HL-60/S4 treated with retinoic acid at 250 ng/mL for 4 days and 3 days (cell line): ENCODE measurements around the gene POLR1E.
"Not testable (repeated sequence)": the region's sequence is repeated elsewhere in the genome, so short reads cannot be mapped to it uniquely, and the experiment has no call there.

Source experiments
- in situ Hi-C: fragments of 300-500 bp; cut with MboI; formaldehyde crosslinking; loops from 2 replicates; pipeline ENCODE4 v1.7.0; 2022; ENCODE audit warnings: low sequenced_read_pairs

The POLR1E gene

DNA sequence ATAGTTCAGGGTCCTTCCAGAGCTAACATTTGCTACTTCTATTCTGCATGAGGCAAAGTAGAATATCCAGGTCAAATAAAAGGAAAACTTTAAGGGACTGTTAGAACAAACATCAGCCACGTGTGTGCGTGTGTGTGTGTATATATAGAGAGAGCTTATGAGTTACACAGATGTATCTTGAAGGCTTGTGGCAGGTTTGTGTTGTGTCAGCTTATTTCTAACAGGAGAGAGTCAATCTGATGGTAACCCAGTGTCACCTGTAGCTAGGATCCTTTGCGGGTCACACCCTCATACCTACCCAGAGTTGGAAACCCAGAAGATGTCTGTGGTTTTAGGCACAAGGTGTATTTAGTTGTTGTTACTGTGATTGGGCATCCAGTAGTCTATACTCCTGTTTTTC lies 12.7 kb downstream of the POLR1E start:
- in situ Hi-C loops: loop anchor here (25.0 kb wide), 4 partner anchors 89 to 864 kb away; partner anchors contain the start of genes FBXO10, SLC25A51, TOMM5 and TRMT10B

DNA sequence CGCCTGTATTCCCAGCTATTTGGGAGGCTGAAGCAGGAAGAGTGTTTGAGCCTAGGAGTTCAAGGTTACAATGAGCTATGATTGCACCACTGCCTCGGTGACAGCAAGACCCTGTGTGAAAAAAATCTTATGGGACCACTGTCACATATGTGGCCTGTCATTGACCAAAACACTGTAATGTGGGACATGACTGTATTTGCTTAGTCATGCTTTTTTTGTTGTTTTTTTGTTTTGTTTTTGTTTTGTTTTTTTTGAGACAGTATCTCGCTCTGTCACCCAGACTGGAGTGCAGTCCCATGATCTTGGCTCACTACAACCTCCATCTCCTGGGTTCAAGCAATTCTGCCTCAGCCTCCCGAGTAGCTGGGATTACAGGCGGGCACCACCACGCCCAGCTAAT lies 13.5 kb downstream of the POLR1E start:
- in situ Hi-C loops: loop anchor here (25.0 kb wide), 4 partner anchors 88 to 863 kb away; partner anchors contain the start of genes FBXO10, SLC25A51, TOMM5 and TRMT10B

DNA sequence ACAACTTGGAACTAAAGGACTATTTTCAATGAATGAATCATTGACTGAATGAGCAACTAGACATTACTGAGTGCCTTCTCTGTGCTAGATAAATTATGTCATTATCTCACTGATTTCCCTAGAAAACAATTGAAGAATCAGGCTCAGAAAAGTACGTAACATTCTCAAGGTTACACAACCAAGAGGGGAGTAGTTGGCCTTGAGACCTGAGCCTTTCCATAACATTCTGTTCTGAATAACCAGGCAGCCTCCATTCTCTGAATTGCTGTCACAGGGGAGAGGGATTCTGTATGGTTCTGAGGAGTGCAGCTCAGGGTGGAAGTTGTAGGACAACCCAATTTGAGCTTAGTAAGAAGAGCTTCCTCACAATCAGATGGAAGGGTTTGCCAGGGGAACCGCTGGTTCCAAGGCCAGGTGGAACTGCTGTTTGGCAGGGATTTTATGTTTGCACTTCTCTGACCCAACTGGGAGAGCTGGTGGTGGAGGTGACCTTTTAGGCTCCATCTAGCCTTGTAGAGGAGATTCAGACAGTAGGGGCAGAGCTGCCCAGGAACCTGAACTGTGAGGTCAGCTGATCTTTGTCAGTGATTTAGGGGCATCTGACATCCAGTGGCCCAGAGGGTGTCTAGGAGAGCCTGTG lies 16.3 kb downstream of the POLR1E start:
- in situ Hi-C loops: no loop called here

DNA sequence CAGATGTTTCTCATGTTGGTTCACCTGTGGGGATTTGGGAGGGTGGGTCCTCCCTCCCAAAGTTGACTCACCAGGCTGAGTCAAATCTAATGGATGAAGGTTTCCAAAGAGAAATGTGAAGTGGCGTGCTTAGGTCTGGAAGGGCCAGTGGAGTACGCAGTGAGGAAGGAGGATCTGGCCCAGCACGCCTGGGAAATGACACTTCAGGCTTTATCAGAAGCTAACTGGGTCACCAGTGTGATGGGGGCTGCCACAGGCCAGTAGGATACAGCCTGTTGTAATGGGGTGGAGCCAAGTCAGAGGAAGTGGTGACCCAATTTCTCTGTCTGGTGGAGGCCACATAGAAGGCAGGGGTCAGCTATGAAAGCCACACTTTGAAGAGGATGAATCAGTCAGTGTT lies 18.0 kb downstream of the POLR1E start:
- in situ Hi-C loops: no loop called here

DNA sequence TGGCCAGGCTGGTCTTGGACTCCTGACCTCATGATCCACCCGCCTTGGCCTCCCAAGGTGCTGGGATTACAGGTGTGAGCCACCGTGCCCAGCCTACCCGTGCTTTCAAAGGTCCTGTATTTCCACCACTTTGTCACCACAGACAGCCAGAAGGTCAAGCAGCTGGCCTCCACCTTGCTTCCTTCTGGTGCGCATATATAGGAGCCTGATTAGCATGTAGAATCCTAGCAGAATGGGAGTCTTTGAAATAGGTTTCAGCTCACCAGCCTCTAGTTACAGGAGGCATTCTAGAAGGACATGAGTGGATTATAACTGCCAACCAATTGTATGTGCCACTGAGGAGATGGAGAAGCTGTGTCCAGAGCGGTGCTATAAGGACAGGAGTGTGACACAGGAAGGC lies 18.9 kb downstream of the POLR1E start:
- in situ Hi-C loops: no loop called here

DNA sequence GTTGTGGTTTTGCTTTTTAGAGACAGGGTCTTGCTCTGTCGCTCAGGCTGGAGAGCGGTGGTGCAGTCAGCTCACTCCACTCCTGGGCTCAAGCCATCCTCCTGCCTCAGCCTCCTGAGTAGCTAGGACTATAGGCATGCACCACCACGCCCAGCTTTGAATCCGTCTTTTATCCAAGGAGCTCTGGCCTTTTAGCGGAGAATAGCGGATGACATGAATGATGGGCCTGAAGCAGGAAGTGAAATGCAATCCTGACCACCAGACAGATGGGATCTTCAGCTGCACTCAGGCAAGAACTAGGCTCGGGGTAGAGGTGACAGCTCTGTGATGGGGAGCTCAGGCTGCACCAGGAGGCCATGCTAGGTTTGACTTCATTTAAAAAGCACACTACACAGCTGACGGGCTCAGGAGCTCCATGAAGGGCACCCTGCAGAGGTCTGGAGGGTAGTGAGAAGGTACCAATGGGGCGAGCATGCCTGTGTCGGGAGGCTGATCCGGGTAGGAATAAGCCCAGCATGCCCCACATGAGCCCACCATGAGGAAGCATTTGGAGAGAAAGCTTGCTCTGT lies 21.9 kb downstream of the POLR1E start:
- in situ Hi-C loops: no loop called here

DNA sequence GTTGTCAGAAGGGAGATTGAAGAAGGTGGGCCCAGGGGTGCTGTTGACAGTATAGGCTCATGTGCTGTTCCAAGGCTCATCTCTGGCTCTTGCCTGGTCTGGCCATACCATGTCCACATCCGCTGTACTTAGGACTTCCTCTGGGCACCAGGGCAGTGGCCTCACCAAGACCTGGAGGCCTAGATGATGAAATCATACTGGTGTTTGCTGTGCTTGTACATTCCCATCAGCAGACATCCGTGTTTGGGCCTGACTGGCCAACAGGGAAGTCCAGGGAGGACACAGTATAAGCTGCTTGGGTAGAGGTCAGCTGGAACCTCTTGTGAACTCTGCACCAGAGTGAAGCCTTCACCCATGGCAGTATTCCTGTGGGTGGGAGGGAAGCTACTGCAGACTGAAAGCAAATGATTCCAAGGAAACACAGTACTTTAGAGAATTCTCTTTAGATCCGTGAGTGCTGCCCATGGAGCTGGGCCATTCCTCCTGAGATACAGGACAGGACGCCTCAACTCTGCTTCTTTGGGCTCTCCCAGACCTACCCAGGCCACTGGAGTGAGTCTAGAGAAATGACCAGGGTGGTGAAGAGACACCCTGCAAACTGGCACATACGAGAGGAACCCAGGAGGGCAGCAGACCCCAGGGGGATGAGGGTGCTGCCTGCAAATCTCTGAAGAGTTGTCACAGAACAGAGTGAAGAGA lies 22.5 kb downstream of the POLR1E start:
- in situ Hi-C loops: no loop called here

DNA sequence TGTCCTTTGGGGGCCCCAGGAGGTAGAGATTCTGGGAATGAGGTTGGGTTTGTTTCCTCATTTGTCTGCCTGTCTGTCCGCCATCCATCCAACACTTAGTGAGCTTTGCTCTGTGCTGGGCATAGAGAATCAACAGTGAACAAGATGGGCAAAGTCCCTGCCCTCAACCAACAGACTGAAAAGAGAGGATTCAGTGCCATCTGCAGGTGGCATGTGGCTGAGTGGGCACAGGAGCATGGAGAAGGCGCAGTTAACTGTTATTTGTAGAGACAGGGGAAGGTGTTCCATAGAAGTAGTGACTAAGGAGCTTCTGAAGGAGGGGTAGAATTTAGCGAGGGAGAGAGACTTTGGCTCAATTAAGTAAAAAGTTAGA lies 23.1 kb downstream of the POLR1E start:
- in situ Hi-C loops: no loop called here

DNA sequence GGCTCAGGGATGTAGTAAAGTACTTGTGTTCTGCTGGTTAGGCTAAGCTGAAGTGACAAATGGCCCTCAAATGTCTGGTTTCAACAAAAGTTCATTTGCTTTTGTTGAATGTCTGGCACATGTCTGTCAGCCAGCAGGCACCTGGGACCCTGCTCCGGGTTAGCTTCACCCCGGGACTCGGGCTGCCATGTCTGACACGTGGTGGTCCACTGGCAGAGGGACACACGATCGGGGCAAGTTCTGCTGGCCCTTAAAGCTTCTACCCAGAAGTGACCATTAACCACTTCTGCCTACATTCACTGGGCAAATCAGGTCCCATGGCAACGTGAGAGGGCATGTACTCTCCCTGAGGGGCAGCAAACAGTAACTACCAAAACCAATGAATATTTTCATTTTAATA lies 23.8 kb downstream of the POLR1E start:
- in situ Hi-C loops: no loop called here

DNA sequence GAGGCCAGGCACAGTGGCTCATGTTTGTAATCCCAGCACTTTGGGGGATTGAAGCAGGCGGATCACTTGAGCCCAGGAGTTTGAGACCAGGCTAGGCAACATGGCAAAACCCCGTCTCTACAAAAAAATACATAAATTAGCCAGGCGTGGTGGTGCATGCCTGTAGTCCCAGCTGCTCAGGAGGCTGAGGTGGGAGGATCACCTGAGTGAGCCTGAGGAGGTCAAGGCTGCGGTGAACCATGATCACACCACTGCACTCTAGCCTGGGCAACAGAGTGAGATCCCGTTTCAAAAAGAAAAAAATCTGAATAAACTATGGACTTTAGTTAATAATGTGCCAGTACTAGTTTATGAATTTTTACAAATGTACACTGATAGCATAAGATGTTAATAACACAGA lies 24.3 kb downstream of the POLR1E start:
- in situ Hi-C loops: not testable (repeated sequence)

DNA sequence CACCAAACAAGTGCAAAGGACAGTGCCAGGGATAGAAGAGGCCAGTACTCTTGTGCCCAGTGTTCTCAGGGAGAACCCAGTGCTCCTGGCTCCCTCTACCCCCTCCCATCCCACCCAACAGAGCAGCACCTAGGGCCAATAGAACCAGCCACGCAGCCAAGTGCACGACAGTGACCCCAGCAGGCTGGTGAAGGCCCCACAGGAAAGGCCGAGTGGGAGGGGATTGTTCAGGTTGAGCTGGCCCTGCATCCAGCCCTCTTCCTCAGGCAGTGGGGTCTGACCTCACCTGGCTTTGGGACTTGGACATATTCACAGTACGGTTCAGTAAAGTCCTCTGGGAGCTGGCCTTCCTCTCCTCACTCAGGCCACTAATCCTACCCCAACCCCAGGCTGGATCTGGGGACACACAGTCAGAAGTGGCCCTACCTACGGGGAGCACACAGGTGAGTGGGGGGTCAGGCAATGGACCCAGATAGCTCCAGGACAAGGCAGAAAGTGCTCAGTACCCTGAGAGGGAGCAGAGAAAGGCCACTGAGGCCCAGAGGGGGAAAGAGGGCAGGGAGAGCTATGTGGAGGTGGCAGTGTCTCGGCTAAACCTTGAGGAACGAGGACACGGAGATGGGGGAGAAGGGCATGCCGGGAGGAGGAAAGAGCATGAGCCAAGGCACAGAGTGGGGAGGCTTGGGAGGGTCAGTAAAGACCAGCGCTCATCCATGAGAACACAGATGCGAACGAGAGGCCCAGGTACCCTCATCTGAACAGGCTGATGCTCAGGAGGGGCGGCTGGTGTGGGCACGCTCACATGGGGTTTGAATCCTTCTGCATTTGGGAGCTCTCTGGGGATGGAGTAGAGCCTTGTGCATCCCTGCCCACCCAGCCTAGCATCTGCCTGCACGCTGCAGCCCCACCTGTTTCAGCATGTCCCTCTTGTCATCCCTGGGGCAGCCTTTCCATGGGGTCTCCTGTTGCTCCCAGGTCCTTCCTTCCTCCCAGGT lies 25.6 kb downstream of the POLR1E start:
- in situ Hi-C loops: no loop called here

DNA sequence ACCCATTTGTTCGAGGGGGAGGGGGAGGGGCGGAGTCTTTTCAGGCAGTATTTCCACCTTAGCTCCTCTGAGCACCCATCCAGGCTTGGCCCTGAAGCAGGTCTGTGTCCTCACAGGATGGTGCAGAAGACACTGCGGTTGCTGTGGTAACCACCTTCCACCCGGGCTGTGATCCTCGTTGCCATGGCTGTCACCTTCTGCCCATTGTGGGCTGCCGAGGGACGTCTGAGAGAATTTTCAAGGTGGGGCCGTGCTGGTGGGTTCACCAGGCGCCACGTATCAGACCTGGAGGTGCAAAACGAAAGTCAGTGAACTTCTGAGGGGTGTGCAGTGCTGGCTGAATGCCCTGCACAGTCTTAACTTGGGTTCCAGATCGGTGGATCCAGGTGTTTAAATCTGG lies 26.7 kb downstream of the POLR1E start:
- in situ Hi-C loops: no loop called here

DNA sequence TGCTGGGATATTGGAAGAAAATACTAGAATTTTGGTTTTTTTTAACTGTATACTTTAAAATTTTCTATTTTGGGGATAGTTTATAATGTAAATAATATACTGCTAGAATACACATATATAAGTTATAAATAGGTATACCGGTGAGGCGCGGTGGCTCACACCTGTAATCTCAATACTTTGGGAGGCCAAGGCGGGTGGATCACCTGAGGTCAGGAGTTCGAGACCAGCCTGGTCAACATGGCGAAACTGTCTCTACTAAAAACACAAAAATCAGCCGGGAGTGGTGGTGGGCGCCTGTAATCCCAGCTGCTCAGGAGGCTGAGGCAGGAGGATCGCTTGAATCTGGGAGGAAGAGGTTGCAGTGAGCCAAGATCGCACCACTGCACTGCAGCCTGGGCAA lies 28.7 kb downstream of the POLR1E start:
- in situ Hi-C loops: not testable (repeated sequence)

DNA sequence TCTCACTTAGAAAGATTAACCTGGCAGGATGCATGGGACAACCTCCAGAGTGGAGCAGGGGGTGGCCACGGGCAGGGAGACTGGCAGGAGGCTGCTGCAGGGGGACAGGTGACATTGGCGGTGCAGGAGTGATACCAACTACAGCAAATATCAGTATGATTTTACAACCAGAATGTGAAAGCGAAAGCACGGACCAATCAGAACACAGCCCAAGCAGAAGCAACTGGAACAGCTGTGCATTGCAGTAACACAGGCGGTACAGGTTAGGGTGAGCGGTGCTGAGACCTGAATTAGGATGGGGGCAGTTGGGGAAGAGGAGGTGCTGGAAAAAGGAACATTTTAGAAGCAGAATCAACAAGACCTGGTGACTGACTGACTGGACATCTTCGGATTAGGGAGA lies 29.3 kb downstream of the POLR1E start:
- in situ Hi-C loops: no loop called here

DNA sequence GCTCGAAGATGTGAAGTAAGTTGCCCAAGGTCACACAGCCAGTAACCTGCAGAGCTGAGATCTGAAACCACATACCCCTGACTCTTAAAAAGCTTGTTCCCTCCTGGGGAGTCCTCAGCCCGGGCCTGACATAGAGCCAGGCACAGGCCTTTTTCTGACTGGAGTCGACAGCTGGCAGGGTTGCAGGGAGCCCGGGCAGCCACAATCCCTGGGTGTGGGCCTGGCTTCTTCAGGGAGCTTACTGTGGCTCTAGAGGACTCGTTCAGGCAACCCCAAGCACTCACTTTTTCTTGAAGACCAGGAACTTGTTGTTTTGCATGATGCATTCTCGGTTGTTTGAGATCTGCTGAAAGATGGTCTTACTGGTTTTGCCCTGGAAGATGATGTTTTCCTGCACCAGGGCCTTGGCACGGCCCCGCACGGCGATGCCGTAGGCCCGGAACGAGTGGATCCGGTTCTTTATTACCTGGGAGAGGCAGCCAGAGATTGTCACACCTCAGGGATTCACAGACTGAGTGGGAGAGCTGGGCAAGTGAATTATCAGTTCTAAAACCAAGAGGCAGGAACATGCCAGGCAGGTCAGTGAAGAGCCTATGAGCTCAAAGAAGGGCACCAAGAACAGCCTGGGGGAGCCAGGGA lies 30.0 kb downstream of the POLR1E start:
- in situ Hi-C loops: no loop called here

DNA sequence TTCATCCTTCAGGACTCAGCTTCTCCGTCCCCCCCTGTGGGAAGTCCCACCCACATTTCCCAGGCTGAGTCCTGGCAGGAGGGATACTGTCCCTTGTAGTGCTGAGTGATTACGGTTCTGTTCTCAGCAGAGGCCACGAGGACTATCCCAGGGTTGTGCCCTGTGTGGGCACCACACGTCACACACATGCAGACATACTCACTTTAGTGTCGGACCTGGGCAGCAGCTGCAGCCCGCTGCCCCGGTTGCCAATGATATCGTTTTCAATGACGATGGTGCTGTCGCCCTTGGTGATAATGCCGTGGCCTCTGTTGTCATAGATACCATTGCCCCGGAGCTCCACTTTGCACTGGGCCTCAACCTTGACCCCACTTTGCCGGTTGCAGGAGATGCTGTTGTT lies 32.2 kb downstream of the POLR1E start:
- in situ Hi-C loops: no loop called here

DNA sequence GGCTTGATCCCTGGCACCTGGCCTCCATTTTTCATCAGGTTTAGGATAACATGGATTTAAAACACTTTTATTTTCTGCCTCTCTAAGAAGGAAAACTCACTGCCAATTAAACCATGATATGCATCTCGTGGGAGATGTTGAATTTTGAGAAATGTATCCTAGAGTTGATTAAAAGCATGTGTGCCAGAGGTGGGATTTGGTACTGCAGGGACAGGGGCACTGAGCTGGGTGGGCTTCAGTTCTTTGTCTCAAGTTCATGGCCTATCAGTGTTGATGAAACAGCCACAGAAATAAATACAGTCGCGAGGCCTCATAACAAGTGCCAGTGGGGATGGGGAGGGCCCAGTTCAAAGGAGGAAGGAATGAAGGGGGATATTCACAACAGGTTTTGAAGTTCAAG lies 34.9 kb downstream of the POLR1E start:
- in situ Hi-C loops: no loop called here

DNA sequence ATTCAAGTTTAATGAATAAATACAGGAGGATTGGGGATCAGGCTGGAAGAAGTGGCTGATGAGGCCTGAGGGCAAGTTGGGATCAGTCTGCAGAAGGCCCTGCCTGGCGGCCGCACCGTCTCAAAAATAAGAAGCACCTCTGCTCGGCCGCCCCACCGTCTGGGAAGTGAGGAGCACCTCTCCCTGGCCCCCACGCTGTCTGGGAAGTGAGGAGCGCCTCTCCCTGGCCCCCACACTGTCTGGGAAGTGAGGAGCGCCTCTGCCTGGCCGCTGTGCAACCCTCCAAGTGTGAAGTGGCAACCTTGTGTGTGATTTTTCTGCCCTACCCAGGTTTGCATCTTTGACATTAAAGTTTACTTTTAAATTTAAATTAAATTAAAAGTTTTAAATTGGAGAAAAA lies 35.4 kb downstream of the POLR1E start:
- in situ Hi-C loops: no loop called here

DNA sequence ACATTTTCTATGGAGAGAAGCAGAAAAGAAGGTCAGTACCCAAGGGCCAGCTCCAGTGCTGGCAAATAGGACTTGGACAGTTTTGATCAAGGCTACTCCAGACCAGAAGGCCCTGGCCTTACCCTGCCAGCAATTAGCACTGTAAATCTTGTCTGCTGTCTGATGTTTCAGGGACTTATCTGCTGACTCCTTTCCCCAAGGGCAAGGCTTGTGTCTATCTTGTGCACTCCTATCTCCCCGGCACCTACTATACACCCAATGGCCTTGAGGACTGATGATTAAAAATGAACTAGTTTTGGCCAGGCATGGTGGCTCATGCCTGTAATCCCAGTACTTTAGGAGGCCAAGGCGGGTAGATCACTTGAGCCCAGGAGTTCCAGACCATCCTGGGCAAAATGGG lies 37.2 kb downstream of the POLR1E start:
- in situ Hi-C loops: no loop called here

DNA sequence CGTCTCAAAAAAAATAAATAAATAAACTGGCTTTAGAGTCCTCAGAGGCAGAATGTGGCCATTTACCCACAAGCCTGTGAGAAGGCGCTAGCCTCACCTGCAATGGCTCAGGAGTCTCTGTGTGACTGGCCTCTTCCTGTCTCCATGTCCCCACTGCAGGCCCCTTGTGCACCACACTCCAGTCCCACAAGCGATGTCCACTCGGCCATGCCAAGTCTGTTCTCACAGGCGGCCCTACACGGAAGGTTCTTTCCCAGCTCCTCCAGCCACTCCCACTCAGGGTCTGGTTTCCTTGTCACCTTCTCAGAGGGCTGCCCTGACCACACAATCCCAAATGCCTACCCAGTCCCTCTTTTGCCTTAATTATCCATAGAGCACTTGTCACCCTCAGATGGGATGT lies 38.2 kb downstream of the POLR1E start:
- in situ Hi-C loops: no loop called here
